Activated CD8-positive, alpha-beta T cell treated with anti-CD3 and anti-CD28 coated beads, Interleukin-2, amount 10 ng/mL, durations not matched to agents 7 days and 5 days (primary cell): Measurements from ENCODE around the gene ADAMTSL3. TPM values are rescaled to one million over a fixed set of nuclear protein-coding genes. Genes with fewer than 3 reads are reported as not detected.
A peak's percentile ranks its signal among the peaks of the same experiment; 100 is the strongest.

Source experiments
- ATAC-seq: fragments of 150-1000 bp; cut with Tn5 transposase; one replicate; pipeline ENCODE4 v1.10.0; 2021; ENCODE audit warnings: moderate library complexity
- CTCF ChIA-PET: fragments of 350-600 bp; sonication (Branson Sonifier 250); formaldehyde crosslinking; loops from one replicate; lab custom pipeline; 2021; ENCODE audit warnings: antibody characterized with exemption; lab: Charles Lee
- POLR2A ChIA-PET: fragments of 350-600 bp; sonication (Branson Sonifier 250); formaldehyde crosslinking; loops from one replicate; lab custom pipeline; 2021; ENCODE audit warnings: antibody characterized with exemption; lab: Charles Lee
- DNase-seq: peaks from one replicate; pipeline ENCODE4 v3.0.0-alpha.2; 2020
- H3K27ac Mint-ChIP-seq: one replicate; pipeline ENCODE4 v1.8.0; 2021; ENCODE audit warnings: mild to moderate bottlenecking, mixed read lengths
- H3K27me3 Mint-ChIP-seq: one replicate; pipeline ENCODE4 v1.8.0; 2021; ENCODE audit warnings: low read depth, mixed read lengths
- H3K36me3 Mint-ChIP-seq: one replicate; pipeline ENCODE4 v1.8.0; 2021; ENCODE audit warnings: low read depth, mixed read lengths
- H3K4me1 Mint-ChIP-seq: one replicate; pipeline ENCODE4 v1.8.0; 2021; ENCODE audit warnings: low read depth, mixed read lengths
- H3K4me3 Mint-ChIP-seq: one replicate; pipeline ENCODE4 v1.8.0; 2021; ENCODE audit warnings: mild to moderate bottlenecking, mixed read lengths
- H3K9me3 Mint-ChIP-seq: one replicate; pipeline ENCODE4 v1.8.0; 2022; ENCODE audit warnings: mixed read lengths; ENCODE audit not compliant: insufficient read depth
- total RNA-seq, 2 experiments: library from RNA; stranded (reverse); gene quantifications; one replicate each; pipeline ENCODE4 v1.2.3, GENCODE V29; 2021

The ADAMTSL3 gene
- total RNA-seq, 2 experiments from 2014 or later, result not detected

DNA sequence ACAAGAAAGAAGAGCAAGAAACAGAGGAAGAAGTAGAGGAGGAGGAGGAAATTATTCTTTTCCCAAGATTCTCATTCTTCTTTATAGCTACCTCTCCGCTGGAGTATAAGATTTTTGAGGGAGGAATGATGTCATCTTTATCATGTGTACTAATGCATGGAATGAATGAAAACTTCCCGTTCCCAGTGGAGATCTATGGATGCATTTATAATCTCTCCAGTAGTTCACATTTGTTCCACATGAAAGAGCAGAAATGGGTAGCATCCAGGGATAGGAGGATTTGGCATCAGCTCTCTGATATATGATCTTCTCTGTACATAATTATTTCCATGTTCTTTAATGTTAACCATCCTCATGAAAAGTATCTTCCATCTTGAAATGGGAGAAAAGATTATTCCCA is 244.4 kb downstream of the ADAMTSL3 start:
- Mint-ChIP-seq H3K27me3 (peaks cover 3% of the 10 kb centered on the region), H3K4me3 (no peak overlapping the region), H3K36me3 (no peaks in the 10 kb centered on the region), H3K4me1 (no peaks in the 10 kb centered on the region), H3K9me3 (no peaks in the 10 kb centered on the region), H3K27ac (no peak overlapping the region)
- ATAC-seq (no peak), DNase-seq (no peak)
- POLR2A ChIA-PET, result no interaction called here
- CTCF ChIA-PET, result no interaction called here

DNA sequence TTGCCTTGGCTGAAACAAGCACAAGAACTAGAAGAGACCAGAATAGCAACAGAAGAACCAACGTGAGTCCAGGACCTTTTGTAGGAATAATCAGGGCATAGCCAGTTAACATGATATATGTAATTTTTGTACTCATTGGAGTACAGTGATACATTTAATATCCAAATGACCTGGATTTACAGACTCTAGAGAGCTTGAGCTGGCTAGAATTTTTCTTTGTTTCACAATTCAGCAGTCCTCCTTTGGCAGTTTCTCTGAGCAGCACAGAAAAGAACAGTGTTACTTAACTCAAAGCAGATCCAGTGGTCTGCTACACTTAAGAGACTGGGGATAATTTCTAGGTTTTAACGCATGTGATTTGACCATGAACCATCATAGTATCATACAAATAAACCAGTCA is 245.7 kb downstream of the ADAMTSL3 start:
- Mint-ChIP-seq H3K36me3 (no peaks in the 10 kb centered on the region), H3K9me3 (no peaks in the 10 kb centered on the region), H3K27me3 (peaks cover 3% of the 10 kb centered on the region), H3K27ac (no peak overlapping the region), H3K4me3 (no peak overlapping the region), H3K4me1 (no peaks in the 10 kb centered on the region)
- DNase-seq (no peak), ATAC-seq (no peak)
- CTCF ChIA-PET, result no interaction called here
- POLR2A ChIA-PET, result no interaction called here

DNA sequence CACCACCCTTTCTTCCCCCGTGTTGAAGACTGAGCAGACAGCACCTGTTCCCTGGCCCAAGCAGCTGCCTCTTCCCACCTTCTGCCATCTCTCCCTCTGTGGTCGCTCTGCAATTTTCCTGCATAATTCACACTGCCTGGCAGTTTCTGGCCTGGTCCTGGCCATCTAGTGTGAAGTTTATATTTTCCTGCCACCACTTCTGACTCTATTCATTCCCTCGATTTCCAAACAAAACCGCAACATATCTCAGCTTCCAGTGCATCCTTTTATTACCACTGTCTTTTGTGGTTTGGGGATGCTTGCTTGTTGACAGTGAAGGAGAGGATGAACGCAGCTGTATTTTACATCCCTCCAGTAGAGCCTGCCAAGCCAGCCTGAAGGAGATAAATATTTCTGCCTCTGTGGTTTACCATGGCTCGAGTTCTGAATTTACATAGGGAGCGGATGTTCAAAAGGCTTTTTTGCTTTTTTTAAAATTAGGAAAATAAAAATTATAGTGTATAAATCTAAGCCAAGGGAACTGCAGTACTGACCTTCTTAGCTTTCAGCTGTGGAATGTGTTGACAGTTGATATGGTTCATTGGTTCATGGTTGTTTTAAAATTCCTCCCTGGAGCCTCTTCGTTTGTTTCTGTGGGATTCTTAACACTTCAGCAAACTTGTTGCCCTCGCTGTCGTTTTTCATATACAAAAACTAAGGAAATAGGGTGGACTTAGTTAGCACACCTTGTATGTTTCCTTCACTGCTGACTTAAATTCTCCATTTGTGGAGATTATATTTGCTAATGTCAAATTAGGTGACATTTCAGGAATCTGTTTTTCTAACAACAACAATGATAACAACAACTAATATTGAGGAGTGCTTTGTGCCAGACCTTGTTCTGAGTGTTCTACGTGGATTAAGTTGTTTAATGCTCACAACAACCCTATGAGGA is 250.5 kb downstream of the ADAMTSL3 start:
- Mint-ChIP-seq H3K36me3 (no peaks in the 10 kb centered on the region), H3K27ac (no peak overlapping the region), H3K4me1 (no peaks in the 10 kb centered on the region), H3K27me3 (peaks cover 3% of the 10 kb centered on the region), H3K4me3 (no peak overlapping the region), H3K9me3 (no peaks in the 10 kb centered on the region)
- DNase-seq (no peak), ATAC-seq (no peak)
- ChIA-PET CTCF (no interaction called here), POLR2A (no interaction called here)

DNA sequence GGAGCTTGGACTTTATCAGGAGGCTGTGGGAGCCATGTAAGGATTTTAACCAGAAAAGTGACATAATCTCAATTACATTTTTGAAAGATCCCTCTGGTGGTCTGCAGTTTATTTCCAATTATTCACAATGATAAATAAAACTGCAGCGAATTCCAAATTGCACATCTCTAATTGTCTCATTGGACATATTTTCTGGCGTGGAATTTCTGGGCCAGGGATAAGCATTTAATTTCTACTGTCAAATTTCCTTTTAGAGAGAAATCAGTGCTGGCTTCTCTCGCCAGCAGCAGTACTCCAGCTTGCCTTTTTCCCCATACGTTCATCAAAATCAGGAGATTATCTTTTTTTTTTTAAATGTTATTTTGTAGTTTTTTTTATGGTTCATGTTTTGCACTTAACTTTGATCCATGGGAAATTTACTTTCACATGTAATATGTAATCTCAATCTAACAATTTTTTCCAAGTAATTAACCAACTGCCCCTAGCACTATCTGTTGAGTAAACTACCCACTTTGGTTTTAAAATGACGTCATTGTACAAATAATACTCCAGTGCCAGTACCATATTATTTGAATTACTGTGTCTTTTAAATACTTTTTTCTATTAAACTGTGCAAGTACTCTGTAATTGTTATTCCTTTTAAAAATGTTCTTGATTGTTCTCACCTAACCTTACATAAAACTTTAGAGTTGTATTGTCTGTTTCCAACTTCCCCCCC is 251.8 kb downstream of the ADAMTSL3 start:
- no peaks in the 10 kb centered on the region for H3K36me3 Mint-ChIP-seq
- ChIA-PET CTCF (no interaction called here), POLR2A (no interaction called here)
- no peak for ATAC-seq
- no peak overlapping the region for H3K4me3 Mint-ChIP-seq
- H3K9me3 Mint-ChIP-seq, result no peaks in the 10 kb centered on the region
- no peaks in the 10 kb centered on the region for H3K4me1 Mint-ChIP-seq
- no peak overlapping the region for H3K27ac Mint-ChIP-seq
- H3K27me3 Mint-ChIP-seq, result peaks cover 3% of the 10 kb centered on the region
- no peak for DNase-seq

DNA sequence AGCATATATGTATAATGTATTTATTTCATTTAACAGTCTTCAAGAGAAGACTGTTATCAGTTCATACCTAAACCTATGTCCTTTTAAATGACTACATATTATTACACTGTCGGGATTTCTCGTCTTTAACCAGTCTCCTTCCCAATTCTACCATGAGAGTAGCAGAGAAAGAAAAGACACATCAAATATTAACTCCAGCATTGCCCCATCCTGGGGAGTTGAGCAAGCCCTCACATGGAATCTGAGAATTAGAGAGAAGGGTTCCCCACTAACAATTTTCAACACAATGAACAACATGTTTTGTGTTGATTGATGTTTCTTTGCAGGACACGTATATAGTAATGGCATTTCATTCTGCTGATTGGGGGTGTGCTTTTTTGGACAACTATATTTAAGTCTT is 257.4 kb downstream of the ADAMTSL3 start:
- H3K36me3 Mint-ChIP-seq, result no peaks in the 10 kb centered on the region
- H3K4me3 Mint-ChIP-seq, result no peak overlapping the region
- H3K9me3 Mint-ChIP-seq, result no peaks in the 10 kb centered on the region
- DNase-seq (no peak), ATAC-seq (no peak)
- H3K27me3 Mint-ChIP-seq, result no peaks in the 10 kb centered on the region
- H3K4me1 Mint-ChIP-seq, result no peaks in the 10 kb centered on the region
- ChIA-PET CTCF (no interaction called here), POLR2A (no interaction called here)
- no peak overlapping the region for H3K27ac Mint-ChIP-seq

DNA sequence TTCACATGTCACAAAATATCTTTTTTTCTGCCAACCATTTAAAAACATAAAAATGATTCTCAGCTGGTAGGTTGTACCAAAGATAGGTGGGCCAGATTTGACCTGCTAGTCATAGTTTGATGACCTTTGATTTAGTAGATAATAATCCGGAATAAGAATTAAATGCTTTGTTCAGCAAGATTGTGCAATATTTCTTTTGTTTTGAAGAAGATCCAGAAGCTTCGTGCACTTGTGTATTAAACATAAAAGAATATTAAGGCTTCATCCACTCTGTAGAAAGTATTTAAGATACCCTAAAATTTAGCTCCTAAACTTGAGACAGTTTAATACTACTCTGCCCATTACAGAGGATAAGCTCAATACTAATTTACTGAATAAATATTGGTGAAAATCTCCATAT is 258.4 kb downstream of the ADAMTSL3 start:
- H3K27ac Mint-ChIP-seq, result no peak overlapping the region
- CTCF ChIA-PET, result no interaction called here
- POLR2A ChIA-PET, result no interaction called here

DNA sequence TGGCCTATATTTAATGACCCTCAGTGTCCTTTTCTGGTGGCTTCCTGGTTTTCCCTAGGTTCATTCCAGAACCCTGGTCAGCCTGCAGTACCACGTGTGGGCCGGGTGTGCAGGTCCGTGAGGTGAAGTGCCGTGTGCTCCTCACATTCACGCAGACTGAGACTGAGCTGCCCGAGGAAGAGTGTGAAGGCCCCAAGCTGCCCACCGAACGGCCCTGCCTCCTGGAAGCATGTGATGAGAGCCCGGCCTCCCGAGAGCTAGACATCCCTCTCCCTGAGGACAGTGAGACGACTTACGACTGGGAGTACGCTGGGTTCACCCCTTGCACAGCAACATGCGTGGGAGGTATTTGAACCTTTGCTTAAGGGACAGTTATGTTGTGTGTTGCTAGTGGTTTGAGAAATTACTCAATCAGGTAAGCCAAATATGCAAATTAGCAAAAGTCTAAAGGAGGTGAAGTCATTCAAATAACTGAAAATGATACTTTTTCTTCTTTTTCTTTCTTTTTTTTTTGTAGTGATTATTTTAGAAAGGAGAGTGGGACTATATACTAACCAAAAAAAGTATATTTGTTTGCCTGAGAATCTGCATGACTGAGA is 259.2 kb downstream of the ADAMTSL3 start:
- ChIA-PET POLR2A (no interaction called here), CTCF (no interaction called here)
- no peaks in the 10 kb centered on the region for H3K4me1 Mint-ChIP-seq
- H3K27me3 Mint-ChIP-seq, result no peaks in the 10 kb centered on the region
- no peak overlapping the region for H3K27ac Mint-ChIP-seq
- no peaks in the 10 kb centered on the region for H3K36me3 Mint-ChIP-seq
- no peaks in the 10 kb centered on the region for H3K9me3 Mint-ChIP-seq
- ATAC-seq (no peak), DNase-seq (no peak)
- no peak overlapping the region for H3K4me3 Mint-ChIP-seq

More for the DNA sequence above, 258.4 kb downstream of the ADAMTSL3 start:
- ATAC-seq, result no peak
- H3K4me3 Mint-ChIP-seq, result no peak overlapping the region
- no peaks in the 10 kb centered on the region for H3K27me3 Mint-ChIP-seq
- DNase-seq, result no peak
- H3K4me1 Mint-ChIP-seq, result no peaks in the 10 kb centered on the region
- no peaks in the 10 kb centered on the region for H3K9me3 Mint-ChIP-seq
- no peaks in the 10 kb centered on the region for H3K36me3 Mint-ChIP-seq

DNA sequence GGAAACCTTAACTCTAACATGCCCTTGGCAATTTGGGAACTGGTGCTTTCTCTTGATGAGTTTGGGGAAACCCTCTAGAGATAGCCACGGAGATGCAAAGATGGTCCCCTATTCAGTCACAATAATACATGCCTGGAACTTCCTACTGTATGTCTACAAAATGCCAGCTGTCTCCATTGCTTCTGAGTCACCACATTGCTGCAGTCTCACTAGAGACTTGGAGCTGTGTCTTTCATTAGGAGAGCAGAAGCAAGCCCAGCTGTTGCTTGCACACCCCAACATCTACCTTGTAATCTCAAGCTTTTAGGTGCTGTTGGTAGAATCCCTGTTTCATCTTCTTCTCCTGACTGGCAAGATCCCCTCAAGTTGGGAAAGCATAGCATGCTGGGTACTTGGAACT is 261.0 kb downstream of the ADAMTSL3 start:
- CTCF ChIA-PET, result no interaction called here
- H3K4me1 Mint-ChIP-seq, result peaks cover 12% of the 10 kb centered on the region

DNA sequence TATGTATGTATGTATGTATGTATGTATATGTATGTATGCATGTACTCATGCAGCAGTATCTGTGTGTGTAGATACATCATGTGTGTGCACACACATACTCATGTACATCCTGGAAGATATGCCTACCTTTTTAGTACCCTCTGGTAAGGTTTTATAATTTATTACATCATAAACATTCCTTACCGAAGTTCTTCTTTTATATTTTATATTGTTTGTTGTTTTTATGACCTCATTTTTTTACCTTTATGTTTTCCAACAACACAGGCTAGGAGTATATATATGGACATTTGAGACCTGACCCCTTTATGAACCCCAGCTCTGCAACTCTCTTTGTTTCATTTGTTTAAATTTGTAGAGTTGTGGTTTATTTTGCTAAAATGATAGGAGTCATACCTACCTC is 263.5 kb downstream of the ADAMTSL3 start:
- no peaks in the 10 kb centered on the region for H3K27me3 Mint-ChIP-seq
- H3K9me3 Mint-ChIP-seq, result no peaks in the 10 kb centered on the region
- DNase-seq (no peak), ATAC-seq (no peak)
- CTCF ChIA-PET, result no interaction called here
- POLR2A ChIA-PET, result no interaction called here
- no peaks in the 10 kb centered on the region for H3K36me3 Mint-ChIP-seq
- no peak overlapping the region for H3K4me3 Mint-ChIP-seq
- H3K27ac Mint-ChIP-seq, result no peak overlapping the region
- peaks cover 14% of the 10 kb centered on the region for H3K4me1 Mint-ChIP-seq

More for the DNA sequence above, 261.0 kb downstream of the ADAMTSL3 start:
- no peak overlapping the region for H3K4me3 Mint-ChIP-seq
- no peak for DNase-seq
- H3K9me3 Mint-ChIP-seq, result no peaks in the 10 kb centered on the region
- H3K36me3 Mint-ChIP-seq, result no peaks in the 10 kb centered on the region
- POLR2A ChIA-PET, result no interaction called here
- H3K27ac Mint-ChIP-seq, result no peak overlapping the region
- ATAC-seq, result no peak
- H3K27me3 Mint-ChIP-seq, result no peaks in the 10 kb centered on the region

DNA sequence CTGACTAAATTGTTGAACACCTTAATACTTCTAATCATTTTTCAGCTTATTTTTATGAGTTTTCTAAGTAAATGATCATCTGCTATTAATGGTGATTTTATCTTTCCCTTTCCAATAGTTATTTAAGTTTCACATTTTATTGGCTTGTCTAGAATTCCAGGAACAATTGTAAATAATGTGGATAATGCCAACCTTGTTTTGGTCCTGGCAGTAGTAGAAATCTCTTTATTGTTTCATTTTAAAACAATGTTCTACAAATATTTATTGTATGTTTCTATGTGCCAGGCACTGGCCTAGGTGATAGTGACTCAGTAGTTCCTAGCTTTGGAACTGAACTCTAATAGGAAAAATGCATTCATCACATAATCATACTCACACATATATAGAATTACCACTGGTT is 264.1 kb downstream of the ADAMTSL3 start:
- H3K27me3 Mint-ChIP-seq, result no peaks in the 10 kb centered on the region
- H3K4me1 Mint-ChIP-seq, result peaks cover 14% of the 10 kb centered on the region
- ChIA-PET POLR2A (no interaction called here), CTCF (interaction anchor here (1.6 kb wide), 1 partner anchor 28 kb away, joined by 4 read pairs; no protein-coding TSS in a partner anchor)
- H3K9me3 Mint-ChIP-seq, result no peaks in the 10 kb centered on the region
- DNase-seq (no peak), ATAC-seq (no peak)
- H3K36me3 Mint-ChIP-seq, result no peaks in the 10 kb centered on the region
- H3K4me3 Mint-ChIP-seq, result no peak overlapping the region
- H3K27ac Mint-ChIP-seq, result no peak overlapping the region

DNA sequence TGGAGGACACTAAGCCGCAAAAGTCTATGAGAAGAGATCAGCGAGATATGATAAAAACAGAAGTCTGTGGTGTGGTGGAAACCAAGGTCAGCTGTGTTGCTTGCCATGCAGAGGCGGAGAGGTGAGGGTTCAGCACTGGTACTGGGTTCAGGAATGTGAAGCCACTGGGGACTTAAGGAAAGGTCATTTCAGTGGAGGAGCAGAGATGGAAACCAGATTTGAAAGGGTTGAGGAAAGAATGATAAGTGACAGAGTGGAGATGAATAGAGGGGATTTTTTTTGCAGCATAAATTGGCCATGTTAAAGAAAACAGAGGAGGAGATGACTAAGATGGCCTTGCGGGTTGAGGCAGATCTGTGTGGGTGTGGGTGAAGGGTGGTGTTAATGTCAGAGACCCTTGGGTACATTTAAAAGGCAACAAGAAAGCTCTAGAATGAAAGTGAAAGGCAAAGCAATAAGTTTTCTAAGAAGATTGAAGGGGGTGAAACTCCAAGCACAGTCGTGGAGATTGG is 265.5 kb downstream of the ADAMTSL3 start:
- Mint-ChIP-seq H3K27me3 (no peaks in the 10 kb centered on the region), H3K4me3 (no peak overlapping the region), H3K27ac (no peak overlapping the region), H3K36me3 (no peaks in the 10 kb centered on the region), H3K4me1 (peaks cover 14% of the 10 kb centered on the region), H3K9me3 (no peaks in the 10 kb centered on the region)
- ATAC-seq (peak; percentile 30), DNase-seq (peak; percentile 34)
- CTCF ChIA-PET, result interaction anchor here (1.3 to 1.6 kb wide), 2 partner anchors 12 to 29 kb away, joined by 3 to 4 read pairs; no protein-coding TSS in a partner anchor
- POLR2A ChIA-PET, result no interaction called here
